SK-N-SH (cell line): ENCODE results near the gene ARHGAP4. TPM values are rescaled to one million over a fixed set of nuclear protein-coding genes. Genes with fewer than 3 reads are reported as not detected.
A peak's percentile ranks its signal among the peaks of the same experiment; 100 is the strongest.

Experiments used
- CTCF ChIA-PET: fragments of 300-600, 350-600 bp; formaldehyde crosslinking; extraction: SDS; loops from one replicate; lab custom pipeline; 2021; lab: Yijun Ruan, JAX
- POLR2A ChIA-PET: fragments of 350-600 bp; sonication (Branson Sonifier 250); formaldehyde crosslinking; extraction: SDS; loops from one replicate; lab custom pipeline; 2020; ENCODE audit warnings: antibody characterized with exemption, inconsistent platforms; lab: Yijun Ruan, JAX
- DNase-seq: peaks from one replicate; pipeline ENCODE4 v3.0.0; 2012
- H2AFZ ChIP-seq: fragments of 200-600 bp; sonication (generic); 2 replicates; pipeline ENCODE4 v1.8.1; 2016; ENCODE audit warnings: antibody characterized with exemption, mild to moderate bottlenecking, low read depth
- H3F3A ChIP-seq: fragments of 200-600 bp; sonication (generic); replicated peaks from 2 replicates; pipeline ENCODE3; 2016; ENCODE audit warnings: antibody characterized with exemption, mild to moderate bottlenecking; ENCODE audit not compliant: insufficient read depth
- H3K27ac ChIP-seq, 2 experiments: fragments of 200-500 bp in 1 of 2; fragments of 200-600 bp in 1 of 2; sonication (Bioruptor generic) in 1 of 2; sonication (generic), shearing (Covaris generic) in 1 of 2; 2 replicates each; pipeline versions ENCODE4 v1.5.1 to v1.6.1; 2014 to 2016; ENCODE audit warnings: low read depth in 2 of 2, inconsistent platforms in 1 of 2, low read length in 1 of 2, mild to moderate bottlenecking in 1 of 2, mixed read lengths in 1 of 2
- H3K27me3 ChIP-seq: fragments of 200-600 bp; sonication (generic), shearing (Covaris generic); 2 replicates; pipeline ENCODE4 v1.6.1; 2016; ENCODE audit warnings: mixed run types; ENCODE audit not compliant: insufficient read depth
- H3K36me3 ChIP-seq, 2 experiments: fragments of 200-500 bp in 1 of 2; fragments of 200-600 bp in 1 of 2; sonication (Bioruptor generic) in 1 of 2; sonication (generic) in 1 of 2; replicated peaks in 1 of 2; 2 replicates each; pipeline versions ENCODE3 to v1.5.1; 2014 to 2016; ENCODE audit warnings: low read length in 1 of 2, mild to moderate bottlenecking in 1 of 2; ENCODE audit not compliant: insufficient read depth in 2 of 2, control insufficient read depth in 1 of 2
- H3K4me1 ChIP-seq, 2 experiments: fragments of 200-500 bp in 1 of 2; fragments of 200-600 bp in 1 of 2; sonication (Bioruptor generic) in 1 of 2; sonication (generic), shearing (Covaris generic) in 1 of 2; 2 replicates each; pipeline versions ENCODE4 v1.5.1 to v1.6.1; 2014 to 2016; ENCODE audit warnings: low read depth in 1 of 2, low read length in 1 of 2, mixed run types in 1 of 2; ENCODE audit not compliant: insufficient read depth in 2 of 2, control insufficient read depth in 1 of 2
- H3K4me2 ChIP-seq: fragments of 200-600 bp; sonication (generic), shearing (Covaris generic); 2 replicates; pipeline ENCODE4 v1.6.1; 2017; ENCODE audit warnings: mixed run types
- H3K4me3 ChIP-seq, 2 experiments: fragments of 200-500 bp in 1 of 2; fragments of 200-600 bp in 1 of 2; sonication (Bioruptor generic) in 1 of 2; sonication (generic), shearing (Covaris generic) in 1 of 2; 2 replicates each; pipeline versions ENCODE4 v1.5.1 to v1.8.1; 2014 to 2016; ENCODE audit warnings: low read depth in 2 of 2, inconsistent platforms in 1 of 2, low read length in 1 of 2, mild to moderate bottlenecking in 1 of 2, mixed read lengths in 1 of 2, moderate library complexity in 1 of 2
- H3K79me2 ChIP-seq: fragments of 200-600 bp; sonication (generic); 2 replicates; pipeline ENCODE4 v1.8.1; 2017; ENCODE audit warnings: mild to moderate bottlenecking; ENCODE audit not compliant: insufficient read depth
- H3K9ac ChIP-seq: fragments of 200-600 bp; sonication (generic); 2 replicates; pipeline ENCODE4 v1.6.1; 2017; ENCODE audit warnings: mixed run types
- H3K9me2 ChIP-seq: fragments of 200-600 bp; sonication (generic); 2 replicates; pipeline ENCODE4 v1.6.1; 2017; ENCODE audit warnings: mixed run types
- H3K9me3 ChIP-seq: fragments of 200-600 bp; sonication (generic); 2 replicates; pipeline ENCODE4 v1.6.1; 2017; ENCODE audit warnings: mixed run types, mild to moderate bottlenecking, moderate library complexity
- H4K20me1 ChIP-seq: fragments of 200-600 bp; sonication (generic); 2 replicates; pipeline ENCODE4 v1.6.1; 2017; ENCODE audit warnings: mild to moderate bottlenecking, mixed run types; ENCODE audit not compliant: insufficient read depth
- CHD2 ChIP-seq: fragments of 150-350 bp; IDR thresholded peaks from 2 replicates; pipeline ENCODE4 v1.6.1; 2018; ENCODE audit warnings: low read length; ENCODE audit not compliant: partially characterized antibody
- EP300 ChIP-seq, 2 experiments: IDR thresholded peaks; 2 replicates each; pipeline versions ENCODE4 v1.4.0 to v1.6.1; 2012; ENCODE audit warnings: borderline replicate concordance in 1 of 2, low read depth in 1 of 2, low read length in 1 of 2
- EZH2phosphoT487 ChIP-seq: fragments of 200-600 bp; sonication (generic); IDR thresholded peaks from 2 replicates; pipeline ENCODE4 v1.6.1; 2017; ENCODE audit warnings: low read depth, mixed run types, mild to moderate bottlenecking, antibody characterized with exemption, moderate library complexity, borderline replicate concordance
- MXI1 ChIP-seq: IDR thresholded peaks from 2 replicates; pipeline ENCODE4 v1.6.1; 2012; ENCODE audit warnings: mild to moderate bottlenecking, low read depth, low read length, improper control_type of control experiment
- NFIC ChIP-seq: IDR thresholded peaks from 2 replicates; pipeline ENCODE4 v1.4.0; 2012; ENCODE audit warnings: borderline replicate concordance
- NRF1 ChIP-seq: IDR thresholded peaks from 2 replicates; pipeline ENCODE4 v1.6.1; 2012; ENCODE audit warnings: low read depth, mild to moderate bottlenecking, low read length
- RAD21 ChIP-seq: IDR thresholded peaks from 2 replicates; pipeline ENCODE4 v1.6.1; 2012; ENCODE audit warnings: mild to moderate bottlenecking, low read length
- RCOR1 ChIP-seq: fragments of 150-350 bp; IDR thresholded peaks from 2 replicates; pipeline ENCODE4 v1.6.1; 2017; ENCODE audit warnings: antibody characterized with exemption, low read length
- RFX5 ChIP-seq: IDR thresholded peaks from 2 replicates; pipeline ENCODE4 v1.6.1; 2012; ENCODE audit warnings: mild to moderate bottlenecking, improper control_type of control experiment, low read length
- TAF1 ChIP-seq: IDR thresholded peaks from 2 replicates; pipeline ENCODE4 v1.6.1; 2012; ENCODE audit warnings: low read depth, mild to moderate bottlenecking, low read length, moderate library complexity, borderline replicate concordance
- TCF12 ChIP-seq: IDR thresholded peaks from 2 replicates; pipeline ENCODE4 v1.4.0; 2012
- WGBS: methylation state at CpG from one replicate; pipeline ENCODE4 v1.1.6; 2017; ENCODE audit warnings: low lambda C conversion rate; 5-methylcytosine and 5-hydroxymethylcytosine counted together
- polyA plus RNA-seq, 3 experiments: library from polyadenylated mRNA; depleted of rRNA; stranded (reverse); fragments of >200 nt; gene quantifications; 2 replicates each; pipeline ENCODE4 v1.2.3, GENCODE V29; 2012
- TF ChIP-seq, protein P1 (sequence below): IDR thresholded peaks from 2 replicates; pipeline ENCODE4 v1.4.0; 2012; ENCODE audit warnings: low read depth
- TF ChIP-seq, protein P2 (sequence below): IDR thresholded peaks from 2 replicates; pipeline ENCODE4 v1.4.0; 2012; ENCODE audit warnings: low read depth, borderline replicate concordance
- TF ChIP-seq, protein P3 (sequence below): fragments of 200-600 bp; sonication (generic); IDR thresholded peaks from 2 replicates; pipeline ENCODE4 v1.6.1; 2017; ENCODE audit warnings: antibody characterized with exemption, mild to moderate bottlenecking, moderate library complexity
- TF ChIP-seq, protein P4 (sequence below): IDR thresholded peaks from 2 replicates; pipeline ENCODE4 v1.4.0; 2012; ENCODE audit warnings: low read depth, borderline replicate concordance
- TF ChIP-seq, protein P5 (sequence below): fragments of 150-350 bp; IDR thresholded peaks from 2 replicates; pipeline ENCODE4 v1.6.1; 2017; ENCODE audit warnings: antibody characterized with exemption, low read length, low read depth, borderline replicate concordance
- TF ChIP-seq, protein P6 (sequence below): IDR thresholded peaks from 2 replicates; pipeline ENCODE4; 2012

The ARHGAP4 gene
- polyA plus RNA-seq, 1 of the 3 experiments (the other 2 are of a cell fraction) = 1.6 TPM

DNA sequence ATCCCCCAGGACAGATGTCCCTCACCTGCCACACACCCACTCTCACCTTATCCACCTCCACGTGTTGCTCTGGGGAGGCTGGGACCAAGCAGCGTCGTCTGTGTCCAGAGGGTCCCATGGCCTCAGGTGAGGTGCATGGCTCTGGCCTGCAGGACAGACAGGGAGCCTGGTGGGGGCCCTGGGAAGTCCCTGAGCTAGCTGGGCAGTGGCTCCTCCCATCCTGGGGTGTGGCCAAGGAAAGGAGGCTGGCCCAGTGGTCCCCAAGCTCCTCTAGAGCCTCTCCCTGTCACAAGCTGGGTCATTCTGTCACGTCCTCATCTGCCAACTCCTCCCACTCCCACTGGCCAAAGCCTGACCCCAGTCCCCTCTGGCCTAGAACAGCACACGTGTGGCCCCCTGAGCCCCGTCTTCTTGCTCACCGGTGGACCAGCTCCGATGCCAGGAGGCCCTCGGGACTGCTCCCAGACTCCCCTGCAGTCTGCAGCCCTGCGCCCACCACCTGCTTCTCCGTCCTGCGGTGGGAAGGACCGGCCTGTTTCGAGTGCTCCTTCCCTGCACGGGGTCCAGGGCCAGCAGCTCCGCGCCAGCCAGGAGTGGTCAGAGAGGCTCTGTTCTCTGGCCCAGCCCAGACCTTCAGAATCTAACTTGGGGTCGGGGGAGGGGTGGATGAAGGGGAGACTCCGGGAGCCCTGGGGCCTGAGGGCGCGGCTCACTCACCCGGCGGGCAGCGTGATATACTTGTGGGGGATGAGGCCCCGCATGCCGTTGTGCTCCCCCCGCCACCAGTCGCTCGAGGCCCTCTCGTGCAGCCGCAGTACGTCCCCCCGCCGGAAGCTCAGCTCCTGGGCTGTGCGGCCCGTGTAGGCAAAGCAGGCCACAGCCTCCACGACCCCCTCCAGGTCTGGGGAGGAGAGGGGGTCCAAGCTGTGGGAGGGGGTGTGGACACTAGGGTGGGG, 16.8 kb downstream of the ARHGAP4 start:
- no peak overlapping the region for H3K4me3 ChIP-seq
- TF ChIP-seq, protein P1, sequence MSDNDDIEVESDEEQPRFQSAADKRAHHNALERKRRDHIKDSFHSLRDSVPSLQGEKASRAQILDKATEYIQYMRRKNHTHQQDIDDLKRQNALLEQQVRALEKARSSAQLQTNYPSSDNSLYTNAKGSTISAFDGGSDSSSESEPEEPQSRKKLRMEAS = no peak
- no peak for TF ChIP-seq NRF1
- no peak for TF ChIP-seq RCOR1
- TF ChIP-seq, protein P2, sequence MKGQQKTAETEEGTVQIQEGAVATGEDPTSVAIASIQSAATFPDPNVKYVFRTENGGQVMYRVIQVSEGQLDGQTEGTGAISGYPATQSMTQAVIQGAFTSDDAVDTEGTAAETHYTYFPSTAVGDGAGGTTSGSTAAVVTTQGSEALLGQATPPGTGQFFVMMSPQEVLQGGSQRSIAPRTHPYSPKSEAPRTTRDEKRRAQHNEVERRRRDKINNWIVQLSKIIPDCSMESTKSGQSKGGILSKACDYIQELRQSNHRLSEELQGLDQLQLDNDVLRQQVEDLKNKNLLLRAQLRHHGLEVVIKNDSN = no peak
- no peak for TF ChIP-seq EZH2phosphoT487
- TF ChIP-seq, protein P3, sequence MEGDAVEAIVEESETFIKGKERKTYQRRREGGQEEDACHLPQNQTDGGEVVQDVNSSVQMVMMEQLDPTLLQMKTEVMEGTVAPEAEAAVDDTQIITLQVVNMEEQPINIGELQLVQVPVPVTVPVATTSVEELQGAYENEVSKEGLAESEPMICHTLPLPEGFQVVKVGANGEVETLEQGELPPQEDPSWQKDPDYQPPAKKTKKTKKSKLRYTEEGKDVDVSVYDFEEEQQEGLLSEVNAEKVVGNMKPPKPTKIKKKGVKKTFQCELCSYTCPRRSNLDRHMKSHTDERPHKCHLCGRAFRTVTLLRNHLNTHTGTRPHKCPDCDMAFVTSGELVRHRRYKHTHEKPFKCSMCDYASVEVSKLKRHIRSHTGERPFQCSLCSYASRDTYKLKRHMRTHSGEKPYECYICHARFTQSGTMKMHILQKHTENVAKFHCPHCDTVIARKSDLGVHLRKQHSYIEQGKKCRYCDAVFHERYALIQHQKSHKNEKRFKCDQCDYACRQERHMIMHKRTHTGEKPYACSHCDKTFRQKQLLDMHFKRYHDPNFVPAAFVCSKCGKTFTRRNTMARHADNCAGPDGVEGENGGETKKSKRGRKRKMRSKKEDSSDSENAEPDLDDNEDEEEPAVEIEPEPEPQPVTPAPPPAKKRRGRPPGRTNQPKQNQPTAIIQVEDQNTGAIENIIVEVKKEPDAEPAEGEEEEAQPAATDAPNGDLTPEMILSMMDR = no peak
- TF ChIP-seq RFX5 = no peak
- no peak for TF ChIP-seq TAF1
- TF ChIP-seq NFIC = no peak
- TF ChIP-seq, protein P4, sequence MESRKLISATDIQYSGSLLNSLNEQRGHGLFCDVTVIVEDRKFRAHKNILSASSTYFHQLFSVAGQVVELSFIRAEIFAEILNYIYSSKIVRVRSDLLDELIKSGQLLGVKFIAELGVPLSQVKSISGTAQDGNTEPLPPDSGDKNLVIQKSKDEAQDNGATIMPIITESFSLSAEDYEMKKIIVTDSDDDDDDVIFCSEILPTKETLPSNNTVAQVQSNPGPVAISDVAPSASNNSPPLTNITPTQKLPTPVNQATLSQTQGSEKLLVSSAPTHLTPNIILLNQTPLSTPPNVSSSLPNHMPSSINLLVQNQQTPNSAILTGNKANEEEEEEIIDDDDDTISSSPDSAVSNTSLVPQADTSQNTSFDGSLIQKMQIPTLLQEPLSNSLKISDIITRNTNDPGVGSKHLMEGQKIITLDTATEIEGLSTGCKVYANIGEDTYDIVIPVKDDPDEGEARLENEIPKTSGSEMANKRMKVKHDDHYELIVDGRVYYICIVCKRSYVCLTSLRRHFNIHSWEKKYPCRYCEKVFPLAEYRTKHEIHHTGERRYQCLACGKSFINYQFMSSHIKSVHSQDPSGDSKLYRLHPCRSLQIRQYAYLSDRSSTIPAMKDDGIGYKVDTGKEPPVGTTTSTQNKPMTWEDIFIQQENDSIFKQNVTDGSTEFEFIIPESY = no peak
- no peak for TF ChIP-seq CHD2
- TF ChIP-seq, protein P5, sequence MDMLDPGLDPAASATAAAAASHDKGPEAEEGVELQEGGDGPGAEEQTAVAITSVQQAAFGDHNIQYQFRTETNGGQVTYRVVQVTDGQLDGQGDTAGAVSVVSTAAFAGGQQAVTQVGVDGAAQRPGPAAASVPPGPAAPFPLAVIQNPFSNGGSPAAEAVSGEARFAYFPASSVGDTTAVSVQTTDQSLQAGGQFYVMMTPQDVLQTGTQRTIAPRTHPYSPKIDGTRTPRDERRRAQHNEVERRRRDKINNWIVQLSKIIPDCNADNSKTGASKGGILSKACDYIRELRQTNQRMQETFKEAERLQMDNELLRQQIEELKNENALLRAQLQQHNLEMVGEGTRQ = no peak
- no peak for TF ChIP-seq MXI1
- TF ChIP-seq, protein P6, sequence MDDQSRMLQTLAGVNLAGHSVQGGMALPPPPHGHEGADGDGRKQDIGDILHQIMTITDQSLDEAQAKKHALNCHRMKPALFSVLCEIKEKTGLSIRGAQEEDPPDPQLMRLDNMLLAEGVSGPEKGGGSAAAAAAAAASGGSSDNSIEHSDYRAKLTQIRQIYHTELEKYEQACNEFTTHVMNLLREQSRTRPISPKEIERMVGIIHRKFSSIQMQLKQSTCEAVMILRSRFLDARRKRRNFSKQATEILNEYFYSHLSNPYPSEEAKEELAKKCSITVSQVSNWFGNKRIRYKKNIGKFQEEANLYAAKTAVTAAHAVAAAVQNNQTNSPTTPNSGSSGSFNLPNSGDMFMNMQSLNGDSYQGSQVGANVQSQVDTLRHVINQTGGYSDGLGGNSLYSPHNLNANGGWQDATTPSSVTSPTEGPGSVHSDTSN = no peak
- no peak for TF ChIP-seq RAD21
- TF ChIP-seq EP300 (IDR thresholded peaks at IDR 0.05; ENCODE audit: borderline replicate concordance in 1 of 2, low read depth in 1 of 2, low read length in 1 of 2) = no peak
- no peak for TF ChIP-seq TCF12
- TF ChIP-seq, all 33 proteins: peak for 0
- Histone ChIP-seq H3K27me3 (peaks cover 69% of the 10 kb centered on the region), H3F3A (no peaks in the 10 kb centered on the region), H3K79me2 (no peaks in the 10 kb centered on the region), H3K4me1 (peaks cover 0 to 6% of the 10 kb centered on the region in 2 experiments; a peak in 1 of 4 replicates), H3K27ac (no peak overlapping the region), H3K9me2 (no peaks in the 10 kb centered on the region), H3K36me3 (no peaks in the 10 kb centered on the region), H3K4me2 (no peak overlapping the region), H3K9ac (no peak overlapping the region), H4K20me1 (no peaks in the 10 kb centered on the region; the same call in 1 of the 2 replicates), H3K9me3 (no peaks in the 10 kb centered on the region), H2AFZ (no peak overlapping the region)
- CTCF ChIA-PET = interaction anchor here (1.0 to 9.3 kb wide), 2 partner anchors 14 to 25 kb away, joined by 3 to 130 read pairs; partner anchors contain the start of gene ARHGAP4
- peak; percentile 71 for DNase-seq
- POLR2A ChIA-PET = interaction anchor here (0.7 to 2.0 kb wide), 5 partner anchors 9 to 62 kb away, joined by 3 to 9 read pairs (median 3); partner anchors contain the start of gene HCFC1
- 59% methylated on average over 21 of the region's 37 CpGs for WGBS
